Stimulated activated CD4-positive, alpha-beta T cell treated with anti-CD3 and anti-CD28 coated beads, Interleukin-4, amount 100 ng/mL, for 48 hours (primary cell): ENCODE results near the gene TTC6.

Source experiments
- DNase-seq, 2 donors: peaks; one replicate each; pipeline ENCODE4 v3.0.0-alpha.2; 2020; ENCODE audit warnings: low read depth in 2 of 2

Gene TTC6

DNA sequence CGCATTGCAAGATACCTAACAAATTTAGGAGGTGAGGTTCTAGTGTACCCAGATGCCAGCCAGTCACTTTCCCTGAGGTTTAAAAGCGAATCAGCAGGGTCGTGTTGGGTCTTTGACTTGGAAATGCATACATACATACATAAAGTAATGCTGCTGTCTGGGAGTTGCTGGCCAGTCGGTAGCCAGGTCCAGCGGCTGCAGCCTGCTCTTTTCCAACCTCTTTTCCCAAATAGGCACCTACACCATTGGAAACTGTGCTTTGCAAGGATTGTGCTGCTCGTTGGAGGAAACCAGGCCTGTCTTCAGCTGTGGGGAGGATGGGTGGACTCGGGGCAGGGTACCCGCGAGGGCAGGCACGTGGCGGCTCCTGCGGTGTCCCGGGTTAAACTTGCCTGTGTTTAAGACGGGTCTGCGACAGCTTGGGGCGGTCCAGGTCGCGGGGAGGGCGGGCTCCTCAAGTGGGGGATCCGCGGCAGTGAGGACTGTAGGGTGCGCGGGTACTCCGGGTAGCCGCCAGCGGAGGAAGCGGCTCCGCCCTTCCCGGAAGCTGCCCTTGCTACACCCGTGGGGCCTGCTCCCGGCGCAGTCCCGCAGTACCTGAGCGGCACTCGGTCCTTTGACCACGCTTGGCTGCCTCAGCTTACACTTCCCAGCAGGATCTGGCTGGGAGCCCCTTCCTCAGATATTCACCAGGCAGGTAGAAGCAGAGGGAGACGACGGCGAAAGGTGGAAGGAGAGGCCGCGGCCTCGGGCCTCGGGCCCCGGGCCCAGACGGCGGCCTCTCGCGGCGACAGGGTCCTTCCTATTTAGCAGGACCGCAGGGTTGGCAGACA, 2.7 kb downstream of the TTC6 start:
- no peak for DNase-seq

DNA sequence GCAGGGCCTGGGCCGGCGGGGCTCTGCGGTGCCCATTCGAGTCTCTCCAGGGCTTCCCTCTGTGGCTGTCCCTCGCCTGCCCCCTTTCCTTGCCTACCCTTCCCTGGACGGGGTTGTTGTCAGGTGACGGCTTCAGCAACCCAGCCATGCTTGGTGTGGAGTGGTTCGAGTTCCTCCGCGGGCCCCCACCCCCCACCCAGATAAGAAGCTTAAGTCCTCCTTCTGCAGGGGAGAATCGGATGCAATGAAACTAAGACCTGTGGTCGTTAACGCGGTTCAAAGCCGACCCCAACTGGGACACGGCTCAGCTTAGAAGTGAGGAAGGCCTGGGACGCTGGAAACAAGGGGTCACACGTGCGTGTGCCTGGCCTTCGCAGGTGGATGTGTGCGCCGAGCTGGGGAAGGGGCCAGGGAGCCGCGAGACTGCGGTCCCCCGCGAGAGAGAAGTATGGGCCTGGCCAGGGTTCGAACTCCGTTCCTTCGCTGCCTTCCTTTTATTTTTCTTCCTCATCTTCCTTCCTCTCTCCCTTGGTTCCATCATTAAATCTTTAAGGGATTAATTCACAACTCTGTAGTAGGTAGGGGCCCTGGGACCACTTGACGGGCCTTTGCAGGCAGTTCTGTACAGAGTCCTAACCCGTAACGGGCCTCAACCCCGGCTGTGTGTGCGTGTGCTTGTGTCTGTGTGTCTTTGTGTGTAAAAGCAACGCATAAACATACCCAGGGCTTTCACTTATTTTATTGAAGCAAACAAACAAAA, 3.5 kb downstream of the TTC6 start:
- no peak for DNase-seq

DNA sequence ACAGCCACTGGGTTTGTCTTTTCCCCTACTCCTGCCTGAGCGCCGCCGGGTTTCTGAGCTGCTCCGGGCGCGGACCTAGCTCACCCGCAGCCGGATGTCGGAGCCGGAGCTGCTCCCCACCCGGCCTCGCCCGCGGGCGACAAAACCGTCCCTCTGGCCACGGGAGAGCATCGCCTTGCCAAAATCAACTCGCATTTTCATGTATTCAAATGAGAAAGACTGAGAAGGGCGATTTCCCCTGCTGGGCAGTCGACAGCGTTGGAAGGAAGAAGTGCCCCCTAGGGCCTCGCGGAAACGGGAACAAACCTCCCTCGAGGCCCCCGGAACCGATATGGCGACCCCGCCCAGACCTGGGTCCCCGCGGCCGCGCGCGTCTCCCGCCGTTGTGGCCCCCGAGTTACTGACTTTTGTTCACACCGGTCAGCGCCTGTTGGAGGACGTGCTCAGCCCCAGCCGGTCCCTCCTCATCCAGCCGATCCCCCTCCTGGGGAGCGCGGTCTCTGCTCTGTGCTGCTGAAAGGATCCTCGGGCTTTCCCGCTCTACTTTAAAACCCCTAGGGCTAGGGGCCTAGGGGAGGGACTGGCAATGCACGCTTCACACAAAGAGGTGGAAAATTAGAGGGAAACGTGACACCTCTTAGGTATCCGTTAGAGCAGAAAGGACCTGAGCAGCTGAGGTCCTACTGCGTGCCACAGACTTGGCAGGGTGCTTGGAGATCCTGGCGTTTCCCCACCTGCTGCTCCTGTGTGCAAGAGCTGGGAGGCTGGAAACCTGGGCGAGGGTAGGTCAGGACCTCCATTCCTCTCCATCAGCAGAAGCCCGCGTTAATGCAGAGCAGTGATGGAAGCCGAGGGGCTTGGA, 4.3 kb downstream of the TTC6 start:
- no peak for DNase-seq

DNA sequence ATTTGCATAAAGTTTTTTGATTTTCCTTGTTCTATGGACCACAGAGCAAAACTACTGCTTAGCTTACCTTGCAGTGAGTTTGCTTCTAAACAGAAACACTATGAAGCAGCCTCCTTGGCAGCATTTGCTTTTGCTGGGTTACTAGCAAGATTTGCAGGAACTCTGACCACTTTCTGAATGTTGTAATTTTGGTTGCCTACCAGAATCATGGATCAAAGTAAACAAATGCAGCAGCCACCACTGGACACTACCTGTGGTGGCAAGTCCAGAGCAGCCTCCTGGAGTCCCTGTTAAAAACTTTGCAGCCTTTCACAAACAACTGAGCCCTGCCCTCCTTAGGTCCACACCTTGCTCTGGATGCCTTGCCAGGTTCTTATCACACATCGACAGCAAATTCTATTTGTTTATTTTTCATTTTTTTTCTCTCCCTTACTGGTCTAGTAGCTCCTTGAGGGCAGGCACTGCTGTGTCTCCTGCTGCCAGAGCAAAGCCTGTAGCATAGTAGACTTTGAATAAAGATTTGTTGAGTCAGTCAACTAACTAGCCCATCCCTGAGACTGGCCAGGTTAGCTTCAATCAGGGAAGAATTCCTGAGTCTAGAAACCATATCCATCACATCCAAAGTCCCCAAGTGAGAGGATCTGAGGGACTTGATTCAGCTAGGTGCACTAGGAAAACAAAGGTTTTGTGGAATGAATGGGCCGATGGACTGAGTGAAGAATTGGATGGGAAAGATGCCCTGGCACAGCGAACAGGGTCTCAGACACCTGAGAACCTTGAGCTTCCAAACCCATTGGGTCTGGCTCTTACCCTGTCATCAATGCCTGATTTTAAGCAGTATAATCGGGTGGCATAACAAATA, 5.7 kb downstream of the TTC6 start:
- no peak for DNase-seq

DNA sequence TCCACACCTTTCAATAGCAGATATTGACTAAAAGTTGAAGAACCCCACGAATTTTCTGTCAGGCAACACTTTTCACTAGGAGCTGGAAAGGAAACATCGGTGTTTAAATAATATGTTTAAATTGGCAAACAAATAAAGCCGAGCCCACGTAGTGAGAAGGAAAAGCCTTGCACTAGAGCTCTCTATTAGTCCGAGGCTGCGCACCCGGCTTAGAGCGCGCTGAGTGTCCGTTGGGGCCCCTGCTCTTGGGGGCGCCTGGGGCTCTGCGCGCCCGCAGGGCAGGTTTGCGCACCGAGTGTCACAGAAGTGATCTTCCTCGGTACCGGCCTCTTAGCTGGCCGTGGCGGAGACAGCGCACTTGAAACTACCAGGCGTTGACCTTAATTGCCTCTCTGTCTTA, 6.4 kb downstream of the TTC6 start:
- DNase-seq, result no peak

DNA sequence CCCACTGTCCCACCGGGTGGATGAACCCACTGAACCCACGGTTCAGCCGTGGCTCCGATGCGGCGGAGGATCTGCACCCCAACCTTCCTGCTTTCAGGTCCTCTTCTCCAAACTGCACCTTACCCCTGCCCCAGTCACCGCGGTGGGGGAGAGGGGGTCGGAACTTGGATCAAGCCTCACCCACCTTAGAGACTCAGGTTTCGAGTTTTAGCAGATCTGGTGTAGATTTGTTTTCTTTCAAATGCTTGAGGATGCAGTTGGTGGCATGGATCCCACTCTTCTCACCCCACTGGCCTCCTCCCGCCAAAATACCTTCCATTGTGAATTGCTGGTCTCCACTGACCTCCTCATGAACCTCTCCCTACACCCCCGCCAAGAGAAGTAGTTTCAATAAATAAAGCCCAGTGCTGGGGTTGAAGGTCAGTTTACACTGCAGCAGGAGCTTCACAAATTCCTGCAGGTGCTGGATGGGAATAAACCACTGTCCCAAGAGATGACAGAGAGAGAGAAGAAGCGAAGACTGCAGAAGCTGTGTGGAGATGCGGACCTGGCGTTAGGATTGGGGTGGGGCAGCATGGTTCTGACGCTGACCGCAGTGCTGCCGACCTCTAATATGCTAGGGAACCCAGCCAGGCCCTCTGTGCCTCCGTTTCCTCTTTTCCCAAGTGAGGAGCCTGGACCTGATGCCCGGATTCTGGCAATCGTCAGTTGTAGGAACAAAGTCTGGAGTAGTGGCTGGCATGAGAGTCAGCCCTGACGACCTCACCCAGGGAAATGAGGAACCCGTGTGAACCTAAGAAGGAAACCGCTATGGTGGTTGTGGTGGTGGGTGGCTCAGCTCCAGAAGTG, 7.4 kb downstream of the TTC6 start:
- no peak for DNase-seq

DNA sequence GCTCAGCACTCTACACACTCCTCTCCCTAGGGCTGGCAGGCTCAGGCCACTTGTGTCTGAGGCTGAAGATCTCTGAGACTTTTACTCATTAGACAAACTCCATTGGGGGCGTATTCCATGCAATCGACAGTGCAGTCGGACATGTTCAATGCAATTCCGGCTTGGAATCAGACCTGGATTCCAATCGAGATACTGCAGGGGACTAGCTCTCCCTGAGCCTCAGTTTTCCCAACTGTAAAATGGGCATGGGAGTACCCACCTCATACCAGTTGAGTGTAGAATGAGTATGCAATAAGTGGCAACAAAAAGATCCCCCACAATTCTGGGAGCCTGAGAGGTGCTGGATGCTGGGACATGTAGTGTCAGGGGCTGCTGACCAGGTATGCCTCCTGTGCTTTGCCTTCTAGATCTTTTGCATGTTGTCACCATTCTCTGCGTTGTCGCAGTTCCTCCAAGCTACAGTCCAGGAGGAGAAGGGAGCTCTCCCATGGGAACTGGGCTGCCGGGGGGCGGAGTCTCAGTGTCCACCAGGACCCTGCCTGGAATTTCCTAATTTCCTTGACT, 8.3 kb downstream of the TTC6 start:
- DNase-seq, result no peak

DNA sequence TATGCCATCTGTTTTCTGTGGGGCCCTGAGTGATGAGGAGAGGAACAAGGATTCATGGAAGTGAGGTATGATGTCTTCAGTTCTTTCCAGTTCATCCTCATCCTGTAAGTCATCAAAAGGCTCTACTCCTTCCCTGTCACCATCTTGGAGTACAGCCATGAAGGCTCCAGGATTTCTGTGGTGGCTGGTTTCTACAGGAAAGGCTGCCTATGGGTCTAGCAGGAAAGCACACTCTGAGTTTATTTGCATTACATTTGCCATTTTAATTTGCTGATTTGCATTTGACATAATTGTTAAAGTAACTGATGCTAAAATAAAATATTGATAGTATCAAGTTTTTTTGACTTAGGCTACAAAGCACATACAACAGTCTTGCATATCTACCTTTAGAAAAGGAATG, 11.2 kb downstream of the TTC6 start:
- no peak for DNase-seq

DNA sequence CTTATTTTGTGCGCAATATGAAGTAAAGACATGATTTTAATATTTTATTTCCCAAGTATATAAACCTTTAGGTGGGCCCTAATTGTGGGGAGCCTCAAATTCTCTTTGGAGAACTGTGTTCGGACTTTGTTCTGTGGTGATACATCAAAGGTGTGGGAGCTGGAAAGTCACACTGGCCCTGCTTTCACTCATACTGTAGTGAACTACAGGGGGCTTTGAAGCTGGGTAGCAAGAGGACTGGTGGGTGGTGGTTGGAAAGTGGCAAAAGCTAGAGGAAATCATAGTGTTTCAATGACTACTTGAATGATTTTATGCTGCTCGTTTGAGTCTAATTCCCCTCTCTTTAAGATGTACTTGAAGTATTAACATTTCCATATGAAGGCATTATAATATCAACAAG, 13.2 kb downstream of the TTC6 start:
- DNase-seq, result no peak

DNA sequence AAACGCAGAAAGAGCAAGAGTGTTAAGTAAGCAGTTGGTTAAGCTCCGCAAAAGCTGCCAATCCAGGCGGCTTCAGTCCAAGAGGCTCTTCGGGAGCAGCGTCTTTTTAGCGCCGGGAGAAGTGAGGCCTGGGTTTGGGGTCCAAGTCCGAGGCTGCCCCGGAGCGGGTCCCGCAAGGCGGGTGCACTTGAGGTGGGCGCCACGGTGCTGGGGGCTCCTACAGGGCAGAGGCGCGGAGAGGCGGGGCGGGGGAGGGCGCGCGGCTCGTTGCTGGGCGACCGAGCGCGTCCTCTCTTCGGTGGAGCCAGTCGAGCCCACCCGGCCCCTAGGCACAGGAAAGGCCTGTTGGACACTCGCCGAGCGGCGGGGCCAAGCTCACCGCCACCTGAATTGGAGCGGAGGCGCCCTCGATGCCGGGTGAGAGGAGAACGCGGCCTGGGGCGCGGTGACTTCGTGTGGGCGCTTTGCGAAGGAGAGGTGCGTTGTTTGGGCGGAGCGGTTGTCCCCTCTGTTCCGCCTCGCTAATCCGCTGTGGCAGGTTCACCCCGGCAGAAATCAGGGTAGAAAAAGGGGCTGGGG, 15.6 kb downstream of the TTC6 start:
- no peak for DNase-seq

DNA sequence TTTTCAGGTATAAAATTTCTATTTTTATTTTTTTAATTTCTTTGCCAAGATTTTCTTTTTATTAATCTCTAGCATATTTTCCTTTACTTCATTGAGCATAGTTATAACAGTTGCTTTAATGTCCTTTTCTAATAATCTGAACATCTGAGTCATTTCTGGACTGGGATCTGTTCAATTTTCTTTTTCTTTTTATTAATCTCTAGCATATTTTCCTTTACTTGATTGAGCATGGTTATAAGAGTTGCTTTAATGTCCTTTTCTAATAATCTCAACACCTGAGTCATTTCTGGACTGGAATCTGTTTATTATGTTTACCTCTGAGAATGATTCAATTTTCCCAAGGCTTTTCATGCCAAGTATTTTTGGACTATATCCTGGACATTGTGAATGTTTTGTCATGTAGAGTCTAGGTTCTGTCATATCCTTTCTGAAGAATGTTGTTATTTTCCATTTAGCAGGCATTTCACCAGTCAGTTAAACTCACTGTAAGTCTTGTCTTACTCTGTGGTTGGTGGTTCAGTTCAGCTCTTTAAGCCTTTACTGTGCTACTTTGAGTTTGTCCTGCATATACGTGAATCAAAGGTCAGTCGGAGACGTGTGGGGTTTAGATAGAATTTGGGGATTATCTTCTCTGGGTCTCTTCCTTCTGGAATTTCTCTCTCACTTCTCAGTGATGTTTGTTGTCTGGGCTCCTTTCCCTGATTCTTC, 20.3 kb downstream of the TTC6 start:
- no peak for DNase-seq

DNA sequence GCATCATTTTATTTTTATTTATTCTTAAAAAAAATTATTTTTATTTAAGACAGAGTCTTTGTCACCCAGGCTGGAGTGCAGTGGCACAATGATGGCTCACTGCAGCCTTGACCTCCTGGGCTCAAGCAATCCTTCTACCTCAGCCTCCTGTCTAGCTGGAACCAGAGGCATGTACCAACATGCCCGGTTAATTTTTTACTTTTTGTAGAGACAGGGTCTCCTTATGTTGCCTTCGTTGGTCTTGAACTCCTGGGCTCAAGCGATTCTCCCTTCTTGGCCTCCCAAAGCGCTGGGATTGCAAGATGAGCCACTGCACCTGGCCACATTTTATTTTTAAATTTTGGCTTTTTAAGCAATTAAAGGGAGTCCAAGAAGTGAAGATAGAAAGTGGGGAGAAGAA, 21.4 kb downstream of the TTC6 start:
- DNase-seq, result no peak

DNA sequence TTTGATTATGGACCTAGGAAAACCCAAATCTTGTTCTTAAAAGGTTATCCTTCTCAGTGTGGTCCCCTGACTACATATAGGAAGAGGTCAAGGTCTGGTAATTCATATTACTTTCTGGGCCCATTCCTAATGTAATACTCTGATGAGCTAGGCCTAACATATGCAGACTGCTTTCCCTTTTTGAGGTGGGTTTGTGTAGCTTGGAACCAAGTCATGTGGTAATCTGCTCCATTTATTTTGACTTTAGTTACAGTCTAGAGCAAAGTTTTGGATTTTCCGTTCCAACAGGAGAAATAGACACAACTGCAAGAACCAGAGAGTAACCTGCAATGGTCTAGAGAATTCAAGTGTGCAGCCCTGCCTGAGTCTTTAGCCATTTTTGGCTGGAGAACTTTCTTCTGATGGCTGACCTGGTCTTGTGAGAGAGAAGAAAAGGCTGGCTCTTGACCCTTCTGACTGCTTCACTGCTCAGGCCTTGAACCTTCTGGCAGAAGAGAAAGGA, 22.5 kb downstream of the TTC6 start:
- DNase-seq, result no peak

DNA sequence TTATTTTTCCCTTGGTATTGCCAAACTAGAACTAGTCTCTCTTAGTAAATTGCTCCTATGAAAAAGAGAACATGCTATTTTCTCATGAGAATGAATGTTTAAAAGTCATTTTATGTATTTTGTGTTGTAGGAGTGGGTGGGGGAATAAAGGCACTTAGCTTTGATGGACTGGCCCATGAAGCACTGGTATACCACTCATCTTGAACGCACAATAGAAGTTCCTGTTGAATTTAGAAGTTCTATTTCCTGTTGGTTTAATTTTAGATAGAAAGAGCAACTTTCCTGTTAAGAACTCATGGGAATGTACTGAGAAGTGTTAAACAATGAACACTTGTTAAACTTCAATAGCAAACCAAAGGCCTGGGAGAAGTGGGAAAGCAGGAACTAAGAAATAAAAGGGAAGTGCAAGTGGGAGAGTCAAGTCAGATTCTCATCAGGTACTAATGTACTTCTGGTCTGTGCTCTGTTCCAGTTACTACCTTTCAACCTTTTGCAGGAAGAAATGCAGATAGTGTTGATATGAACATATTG, 23.1 kb downstream of the TTC6 start:
- DNase-seq, result no peak

DNA sequence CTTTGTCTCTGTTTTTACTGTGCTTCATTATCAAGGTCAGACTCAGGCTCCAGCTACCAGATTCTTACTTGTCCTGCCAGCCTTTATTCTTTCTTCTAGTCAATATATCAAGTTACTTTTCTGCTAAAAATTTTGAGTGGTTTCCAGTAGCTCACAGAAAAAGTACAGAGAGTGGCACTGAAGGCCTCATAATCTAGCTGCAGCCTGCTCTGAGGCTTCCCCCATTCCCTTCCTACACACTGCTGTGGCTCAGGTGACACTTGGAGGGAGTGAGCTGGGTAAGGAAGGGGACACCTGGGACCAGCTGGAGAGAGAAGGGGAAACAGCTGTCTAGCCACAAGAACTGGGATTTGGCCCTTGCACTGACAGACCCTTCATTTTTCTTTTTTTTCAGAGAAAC, 25.4 kb downstream of the TTC6 start:
- DNase-seq, result no peak

DNA sequence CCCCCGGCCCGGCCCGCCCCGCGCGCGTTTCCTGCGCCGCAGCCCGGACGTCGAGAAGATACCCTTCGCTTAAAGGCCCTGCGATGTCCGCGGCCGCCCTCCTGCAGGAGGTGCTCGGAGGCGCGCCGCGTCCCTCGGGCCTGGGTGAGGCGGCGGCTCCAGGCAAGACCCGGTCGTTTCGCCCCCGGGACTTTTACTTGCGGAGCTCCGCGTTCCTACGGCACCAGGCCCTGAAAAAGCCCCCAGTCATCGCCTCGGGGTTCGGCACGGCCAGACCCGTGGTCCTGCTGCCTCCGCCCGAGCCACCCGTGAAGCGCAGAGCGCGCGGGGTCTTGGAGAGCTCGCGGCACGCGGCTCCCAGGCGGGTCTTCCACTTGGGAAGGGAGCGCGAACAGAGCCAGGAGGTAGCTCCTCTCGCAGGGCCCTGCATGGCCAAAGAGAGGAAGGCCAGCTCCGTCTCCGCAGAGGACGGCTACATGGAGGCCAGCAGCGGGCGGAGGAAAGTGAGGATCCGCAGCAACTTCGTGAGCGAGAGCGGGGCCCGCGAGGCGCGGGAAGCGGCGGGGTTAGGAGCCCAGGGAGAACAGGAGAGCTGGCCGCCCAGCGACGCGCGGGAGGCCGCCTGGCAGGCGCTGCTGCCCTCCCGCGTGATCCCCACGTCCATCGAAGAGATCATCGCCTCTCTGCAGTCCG, 26.9 kb downstream of the TTC6 start:
- no peak for DNase-seq

DNA sequence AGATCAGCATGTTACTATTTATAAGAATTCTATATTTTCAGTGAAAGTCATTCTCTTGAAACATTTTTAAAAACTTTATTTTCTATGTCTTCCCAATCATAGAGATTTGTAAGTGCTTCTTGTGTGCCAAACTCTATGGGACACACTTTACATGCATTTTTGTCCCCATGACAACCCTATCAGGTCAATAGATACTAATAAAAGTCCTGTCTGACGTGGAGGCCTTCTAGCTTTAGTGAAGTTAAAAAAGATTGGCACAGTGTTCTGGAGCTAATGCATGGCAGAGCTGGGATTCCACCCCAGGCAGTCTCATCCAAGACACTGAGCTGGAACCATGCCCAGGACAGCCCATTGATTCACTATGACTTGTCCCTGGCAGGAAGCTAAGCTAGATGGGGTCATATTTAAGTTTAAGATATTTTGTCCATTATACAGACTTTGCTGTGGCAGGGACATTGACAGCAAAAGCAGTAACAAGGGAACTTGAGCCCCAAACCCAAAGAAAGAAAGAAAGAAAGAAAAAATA, 28.1 kb downstream of the TTC6 start:
- no peak for DNase-seq

DNA sequence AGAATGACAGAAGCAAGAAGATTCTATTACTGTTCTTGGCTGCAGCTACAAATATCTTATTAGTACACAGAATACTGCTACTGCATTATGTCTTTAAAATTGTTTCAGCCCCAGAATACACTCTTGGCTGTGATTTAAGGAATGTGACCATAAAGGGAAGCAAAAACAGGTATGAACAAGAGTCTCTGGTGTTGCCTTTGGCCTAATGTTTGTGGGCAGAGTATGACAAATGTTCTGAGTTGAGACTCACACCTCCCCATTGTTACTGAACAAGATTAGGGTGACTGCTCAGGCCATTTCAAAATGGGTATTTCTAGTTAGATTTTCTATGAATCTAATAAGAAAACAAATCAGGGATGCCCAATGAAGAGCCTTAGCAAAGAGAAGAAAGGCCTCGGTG, 28.5 kb downstream of the TTC6 start:
- DNase-seq, result no peak
